Ishikawa (cell line): Measurements from ENCODE around the gene RPTOR.

Experiments used
- CEBPB ChIP-seq: IDR thresholded peaks from 2 replicates; pipeline ENCODE4 v1.6.1; 2012
- CREB1 ChIP-seq: IDR thresholded peaks from 2 replicates; pipeline ENCODE4 v1.6.1; 2012; ENCODE audit warnings: low read depth
- EGR1 ChIP-seq: IDR thresholded peaks from 2 replicates; pipeline ENCODE4 v1.6.1; 2012
- EP300 ChIP-seq: IDR thresholded peaks from 2 replicates; pipeline ENCODE4 v1.6.1; 2012; ENCODE audit warnings: borderline replicate concordance
- FOXM1 ChIP-seq: IDR thresholded peaks from 2 replicates; pipeline ENCODE4 v1.6.1; 2012; ENCODE audit warnings: low read depth, borderline replicate concordance
- NFIC ChIP-seq: IDR thresholded peaks from 2 replicates; pipeline ENCODE4 v1.6.1; 2012
- RAD21 ChIP-seq: IDR thresholded peaks from 2 replicates; pipeline ENCODE4 v1.6.1; 2012; ENCODE audit warnings: low read depth
- TAF1 ChIP-seq: IDR thresholded peaks from 2 replicates; pipeline ENCODE4 v1.6.1; 2012; ENCODE audit warnings: low read depth, mild to moderate bottlenecking
- TCF12 ChIP-seq: IDR thresholded peaks from 2 replicates; pipeline ENCODE4 v1.6.1; 2012; ENCODE audit warnings: low read depth
- TEAD4 ChIP-seq: IDR thresholded peaks from 2 replicates; pipeline ENCODE4 v1.6.1; 2012
- YY1 ChIP-seq: IDR thresholded peaks from 2 replicates; pipeline ENCODE4 v1.6.1; 2012; ENCODE audit warnings: low read depth
- ZBTB7A ChIP-seq: IDR thresholded peaks from 2 replicates; pipeline ENCODE4 v1.6.1; 2012; ENCODE audit warnings: low read depth
- TF ChIP-seq, protein P1 (sequence below): IDR thresholded peaks from 2 replicates; pipeline ENCODE4 v1.6.1; 2012; ENCODE audit warnings: low read depth, mild to moderate bottlenecking
- TF ChIP-seq, protein P2 (sequence below): IDR thresholded peaks from 2 replicates; pipeline ENCODE4 v1.6.1; 2012
- TF ChIP-seq, protein P3 (sequence below): IDR thresholded peaks from 2 replicates; pipeline ENCODE4 v1.6.1; 2012

Gene RPTOR

DNA sequence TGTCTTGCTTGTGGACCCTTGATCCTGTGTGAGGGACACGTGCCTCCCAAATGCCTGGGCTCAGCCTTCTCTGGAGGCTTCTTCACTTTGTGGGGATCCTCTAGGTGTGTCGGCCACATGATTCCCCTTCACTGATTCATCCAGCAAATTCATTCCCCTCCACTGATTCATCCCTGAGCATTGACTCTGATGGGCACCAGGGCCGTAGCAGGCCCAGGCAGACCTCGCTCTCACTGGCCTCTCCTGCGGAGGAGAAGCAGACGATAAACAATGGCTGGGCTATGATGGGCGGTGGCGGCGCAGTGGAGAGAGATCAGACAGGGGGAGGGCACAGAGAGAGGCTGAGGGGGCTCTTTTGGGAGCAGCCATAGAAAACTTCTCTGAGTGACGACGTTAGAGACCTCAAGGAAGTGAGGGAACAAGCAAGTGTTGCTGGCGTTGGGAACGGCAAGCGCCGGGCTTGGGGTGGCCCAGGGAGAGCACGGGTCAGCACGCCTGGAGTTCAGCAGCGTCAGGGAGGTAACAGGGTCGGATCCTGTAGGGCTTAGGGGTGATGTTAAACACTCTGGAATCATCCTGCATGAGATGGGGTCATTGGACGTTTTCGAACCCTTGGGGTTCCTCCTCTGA, 17.5 kb upstream of the RPTOR start:
- TF ChIP-seq CEBPB (no peak), ZBTB7A (no peak), NFIC (no peak), CREB1 (no peak), EGR1 (no peak), YY1 (no peak), RAD21 (no peak), FOXM1 (no peak)
- TF ChIP-seq, protein P1, sequence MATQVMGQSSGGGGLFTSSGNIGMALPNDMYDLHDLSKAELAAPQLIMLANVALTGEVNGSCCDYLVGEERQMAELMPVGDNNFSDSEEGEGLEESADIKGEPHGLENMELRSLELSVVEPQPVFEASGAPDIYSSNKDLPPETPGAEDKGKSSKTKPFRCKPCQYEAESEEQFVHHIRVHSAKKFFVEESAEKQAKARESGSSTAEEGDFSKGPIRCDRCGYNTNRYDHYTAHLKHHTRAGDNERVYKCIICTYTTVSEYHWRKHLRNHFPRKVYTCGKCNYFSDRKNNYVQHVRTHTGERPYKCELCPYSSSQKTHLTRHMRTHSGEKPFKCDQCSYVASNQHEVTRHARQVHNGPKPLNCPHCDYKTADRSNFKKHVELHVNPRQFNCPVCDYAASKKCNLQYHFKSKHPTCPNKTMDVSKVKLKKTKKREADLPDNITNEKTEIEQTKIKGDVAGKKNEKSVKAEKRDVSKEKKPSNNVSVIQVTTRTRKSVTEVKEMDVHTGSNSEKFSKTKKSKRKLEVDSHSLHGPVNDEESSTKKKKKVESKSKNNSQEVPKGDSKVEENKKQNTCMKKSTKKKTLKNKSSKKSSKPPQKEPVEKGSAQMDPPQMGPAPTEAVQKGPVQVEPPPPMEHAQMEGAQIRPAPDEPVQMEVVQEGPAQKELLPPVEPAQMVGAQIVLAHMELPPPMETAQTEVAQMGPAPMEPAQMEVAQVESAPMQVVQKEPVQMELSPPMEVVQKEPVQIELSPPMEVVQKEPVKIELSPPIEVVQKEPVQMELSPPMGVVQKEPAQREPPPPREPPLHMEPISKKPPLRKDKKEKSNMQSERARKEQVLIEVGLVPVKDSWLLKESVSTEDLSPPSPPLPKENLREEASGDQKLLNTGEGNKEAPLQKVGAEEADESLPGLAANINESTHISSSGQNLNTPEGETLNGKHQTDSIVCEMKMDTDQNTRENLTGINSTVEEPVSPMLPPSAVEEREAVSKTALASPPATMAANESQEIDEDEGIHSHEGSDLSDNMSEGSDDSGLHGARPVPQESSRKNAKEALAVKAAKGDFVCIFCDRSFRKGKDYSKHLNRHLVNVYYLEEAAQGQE = no peak
- TF ChIP-seq, protein P2, sequence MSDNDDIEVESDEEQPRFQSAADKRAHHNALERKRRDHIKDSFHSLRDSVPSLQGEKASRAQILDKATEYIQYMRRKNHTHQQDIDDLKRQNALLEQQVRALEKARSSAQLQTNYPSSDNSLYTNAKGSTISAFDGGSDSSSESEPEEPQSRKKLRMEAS = no peak

DNA sequence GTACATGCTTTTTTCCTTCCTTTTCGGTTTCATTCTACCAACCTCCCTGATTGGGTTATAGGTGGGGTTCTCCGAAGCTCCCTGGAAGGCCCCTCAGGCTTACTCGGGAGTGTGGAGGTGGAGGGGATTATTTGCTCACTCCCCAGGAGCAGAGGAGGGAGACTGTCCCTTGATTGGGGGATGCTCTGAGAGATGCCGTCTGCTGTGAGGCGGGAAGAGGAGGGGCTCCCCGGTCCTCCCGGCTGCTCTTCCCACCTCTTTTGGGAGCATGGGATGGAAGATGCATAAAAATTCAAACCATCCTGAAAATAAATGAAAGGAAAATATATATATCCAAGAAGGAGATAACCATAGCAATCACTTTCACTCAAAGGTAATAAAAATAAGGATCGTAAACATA, 16.1 kb upstream of the RPTOR start:
- TF ChIP-seq FOXM1 (no peak), NFIC (no peak), EP300 (no peak), CREB1 (no peak), ZBTB7A (no peak)
- TF ChIP-seq, protein P3, sequence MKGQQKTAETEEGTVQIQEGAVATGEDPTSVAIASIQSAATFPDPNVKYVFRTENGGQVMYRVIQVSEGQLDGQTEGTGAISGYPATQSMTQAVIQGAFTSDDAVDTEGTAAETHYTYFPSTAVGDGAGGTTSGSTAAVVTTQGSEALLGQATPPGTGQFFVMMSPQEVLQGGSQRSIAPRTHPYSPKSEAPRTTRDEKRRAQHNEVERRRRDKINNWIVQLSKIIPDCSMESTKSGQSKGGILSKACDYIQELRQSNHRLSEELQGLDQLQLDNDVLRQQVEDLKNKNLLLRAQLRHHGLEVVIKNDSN = no peak
- TF ChIP-seq, protein P1 = no peak

DNA sequence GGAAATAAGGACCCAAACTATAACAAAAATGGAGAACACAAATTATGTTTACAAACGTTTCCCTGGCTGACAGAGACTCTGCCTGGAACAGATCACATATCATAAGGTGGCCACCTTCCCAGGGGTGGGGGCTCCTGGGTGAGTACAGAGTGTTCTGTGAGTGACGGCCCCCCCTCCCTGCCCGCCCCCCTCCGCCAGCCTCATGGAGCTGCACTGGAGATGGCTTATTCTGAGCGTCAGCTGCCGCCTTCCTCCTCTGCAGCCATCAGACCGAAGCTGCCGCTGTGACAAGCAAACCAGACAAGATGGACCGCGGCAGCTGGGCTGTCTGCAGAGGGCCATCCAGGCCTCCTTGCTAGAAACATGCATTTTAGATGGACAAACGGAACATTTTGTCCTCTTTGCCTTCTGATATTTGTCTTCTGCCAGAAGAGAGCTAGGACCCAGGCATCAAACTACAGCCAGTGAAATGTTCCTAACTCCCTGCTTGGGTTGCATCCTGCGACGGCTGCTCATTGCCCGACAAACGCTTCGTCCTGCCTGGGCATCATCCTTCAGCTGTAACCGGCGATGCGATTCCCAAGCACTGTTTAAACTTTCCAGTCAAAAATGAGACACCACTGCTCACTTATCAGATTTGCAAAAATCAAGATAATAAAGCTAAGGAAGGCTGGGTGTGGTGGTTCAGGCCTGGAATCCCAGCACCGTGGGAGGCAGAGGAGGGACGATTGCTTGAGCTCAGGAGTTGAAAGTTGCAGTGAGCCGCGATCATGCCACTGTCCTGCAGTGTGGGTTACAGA, 15.3 kb upstream of the RPTOR start:
- no peak for TF ChIP-seq CREB1

DNA sequence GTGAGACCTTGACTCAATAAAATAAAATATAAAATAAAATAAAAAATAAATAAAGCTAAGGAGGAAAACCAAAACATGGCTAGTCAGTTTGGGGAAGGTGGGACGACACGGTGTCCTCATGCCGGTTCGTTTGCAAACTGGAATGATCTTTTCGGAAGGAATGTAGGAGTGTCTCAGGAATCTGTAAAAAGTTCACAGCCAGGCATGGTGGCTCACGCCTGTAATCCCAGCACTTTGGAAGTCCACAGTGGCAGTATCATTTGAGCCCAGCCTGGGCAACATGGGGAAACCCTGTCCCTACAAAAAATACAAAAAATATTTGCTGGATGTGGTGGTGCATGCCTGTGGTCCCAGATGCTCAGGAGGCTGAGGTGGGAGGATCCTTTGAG, 14.7 kb upstream of the RPTOR start:
- TF ChIP-seq ZBTB7A (no peak), RAD21 (no peak), EGR1 (no peak), EP300 (no peak), YY1 (no peak), TEAD4 (no peak), CREB1 (no peak), CEBPB (no peak), NFIC (no peak), TCF12 (no peak), TAF1 (no peak), FOXM1 (no peak)
- TF ChIP-seq, protein P3 = no peak
- TF ChIP-seq, protein P2 = no peak
- TF ChIP-seq, protein P1 = no peak

DNA sequence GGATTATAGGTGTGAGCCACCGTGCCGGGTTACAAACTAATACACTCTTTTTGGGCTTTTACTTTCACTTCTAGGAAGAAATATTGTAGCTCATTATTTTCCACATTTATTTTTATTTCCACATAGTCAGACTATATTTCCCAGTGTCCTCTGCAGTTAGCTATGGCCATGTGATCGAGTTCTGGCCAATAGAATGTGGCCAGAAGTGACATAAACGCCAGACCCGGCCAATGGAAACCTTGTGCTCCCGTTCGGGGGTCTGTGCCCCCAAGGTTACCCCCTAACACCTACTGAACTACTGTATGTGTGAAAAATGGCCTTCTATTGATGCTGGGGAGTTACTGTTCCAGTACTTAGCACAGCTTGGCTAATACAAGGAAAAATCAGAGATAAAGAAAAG, 13.2 kb upstream of the RPTOR start:
- no peak for TF ChIP-seq CEBPB
- TF ChIP-seq, protein P3 = peak; percentile 81
